GM18519 (cell line): ENCODE results near the gene KCNH1.

Experiments
- ATAC-seq: cut with Tn5 transposase; IDR thresholded peaks from one replicate; pipeline ENCODE4 v1.9.1; 2021; ENCODE audit warnings: mild to moderate bottlenecking, moderate library complexity; ENCODE audit not compliant: unreplicated experiment, low FRiP score

Gene KCNH1

GRCh38 chr1:210627755-210628154 lies 506.2 kb downstream of the KCNH1 start:
- no peak for ATAC-seq
